ENCODE results near the gene PLB1.

PLB1 gene

DNA sequence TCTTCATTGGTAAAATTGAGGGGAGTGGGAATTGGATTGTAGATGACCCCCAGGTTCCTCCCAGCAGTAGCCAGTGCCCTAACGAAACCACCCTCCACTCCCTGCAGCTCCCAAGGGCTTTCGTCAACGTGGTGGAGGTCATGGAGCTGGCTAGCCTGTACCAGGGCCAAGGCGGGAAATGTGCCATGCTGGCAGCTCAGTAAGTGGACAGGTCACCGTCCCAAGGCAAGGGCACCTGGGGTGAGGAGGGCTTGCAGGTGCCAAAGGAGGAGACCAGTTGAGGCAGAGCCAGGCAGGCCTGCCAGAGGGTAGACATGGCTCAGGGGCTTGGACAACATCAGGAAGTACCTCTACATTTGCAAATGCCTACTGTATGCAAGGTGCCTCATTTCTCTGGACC lies 133.1 kb downstream of the PLB1 start:
- DNase-seq (ENCODE audit: low spot score) = no peak

GRCh38 chr2:28629910-28630309 lies 134.1 kb downstream of the PLB1 start:
- no peak for DNase-seq (ENCODE audit: low spot score)

GRCh38 chr2:28630341-28630740 lies 134.5 kb downstream of the PLB1 start:
- DNase-seq (ENCODE audit: low spot score) = no peak

DNA sequence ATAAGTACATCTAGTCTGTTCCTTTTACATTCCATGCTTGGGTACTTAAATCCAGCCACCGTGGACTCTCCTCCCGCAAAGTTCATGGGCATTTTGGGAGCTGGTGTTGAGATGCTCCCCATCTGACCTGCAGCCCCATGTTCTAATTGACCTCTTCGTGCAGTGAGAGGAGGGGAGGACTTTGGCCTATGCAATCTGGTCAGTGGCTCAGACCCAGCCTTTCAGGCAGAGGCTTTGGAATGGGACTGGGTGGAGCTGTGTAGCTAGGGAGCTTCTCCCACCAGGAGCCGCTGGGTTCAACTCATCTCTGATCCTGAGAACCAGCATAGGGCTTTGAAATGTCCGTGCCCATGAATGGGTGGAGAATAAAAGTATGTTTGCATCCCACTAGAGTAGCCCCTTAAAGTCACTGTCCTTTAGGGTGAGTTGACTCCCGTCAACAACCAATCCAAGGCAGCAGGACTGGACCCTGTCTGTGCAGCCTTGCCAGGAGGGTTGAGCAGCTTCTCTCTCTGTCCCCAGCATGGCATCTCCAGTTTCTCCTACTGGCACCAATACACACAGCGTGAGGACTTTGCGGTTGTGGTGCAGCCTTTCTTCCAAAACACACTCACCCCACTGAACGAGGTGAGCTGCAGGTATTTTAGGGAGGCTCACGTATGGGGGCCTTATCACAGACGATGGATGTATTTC lies 135.8 kb downstream of the PLB1 start:
- no peak for DNase-seq (ENCODE audit: low spot score)

DNA sequence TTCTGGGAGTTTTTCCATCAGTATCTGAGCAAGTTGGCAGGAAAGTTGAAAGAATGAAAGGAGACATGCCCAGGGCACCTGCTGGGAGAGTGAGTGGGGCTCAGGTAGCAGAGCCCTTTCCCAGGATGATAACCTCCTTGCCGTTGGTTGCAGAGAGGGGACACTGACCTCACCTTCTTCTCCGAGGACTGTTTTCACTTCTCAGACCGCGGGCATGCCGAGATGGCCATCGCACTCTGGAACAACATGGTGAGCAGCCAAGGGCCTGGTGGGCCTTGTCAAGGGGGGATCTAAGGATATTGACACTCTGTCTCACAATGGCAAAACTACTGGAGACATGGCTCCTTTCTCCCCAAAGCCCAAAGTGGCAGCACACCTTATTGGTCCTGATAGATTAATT lies 136.9 kb downstream of the PLB1 start:
- no peak for DNase-seq (ENCODE audit: low spot score)

GRCh38 chr2:28633204-28633603 lies 137.3 kb downstream of the PLB1 start:
- no peak for DNase-seq (ENCODE audit: low spot score)

GRCh38 chr2:28633746-28634145 lies 137.9 kb downstream of the PLB1 start:
- DNase-seq (ENCODE audit: low spot score) = no peak

GRCh38 chr2:28635191-28635611 lies 139.3 kb downstream of the PLB1 start:
- no peak for DNase-seq (ENCODE audit: low spot score)

DNA sequence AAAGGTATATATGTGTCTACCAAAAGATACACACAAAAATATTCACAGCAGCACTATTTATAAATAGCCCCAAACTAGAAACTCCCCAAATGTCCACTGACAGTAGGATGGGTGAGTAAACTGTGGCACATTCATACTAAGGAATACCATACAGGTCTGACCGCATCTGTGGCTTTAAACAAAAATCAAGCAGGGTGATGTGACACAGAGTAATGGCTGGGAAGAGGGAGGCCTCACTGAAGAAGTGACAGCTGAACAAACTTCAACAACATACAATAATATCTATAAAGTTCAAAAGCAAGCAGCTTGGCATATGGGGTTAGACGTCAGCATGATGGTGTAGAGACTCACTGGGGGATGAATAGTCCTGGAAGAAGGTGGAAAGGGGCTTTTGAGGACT lies 140.6 kb downstream of the PLB1 start:
- DNase-seq (ENCODE audit: low spot score) = no peak

- DNase-seq (ENCODE audit: low spot score) = no peak
These were observed 141.5 kb downstream of the PLB1 start for GRCh38 chr2:28637066-28638047.

DNA sequence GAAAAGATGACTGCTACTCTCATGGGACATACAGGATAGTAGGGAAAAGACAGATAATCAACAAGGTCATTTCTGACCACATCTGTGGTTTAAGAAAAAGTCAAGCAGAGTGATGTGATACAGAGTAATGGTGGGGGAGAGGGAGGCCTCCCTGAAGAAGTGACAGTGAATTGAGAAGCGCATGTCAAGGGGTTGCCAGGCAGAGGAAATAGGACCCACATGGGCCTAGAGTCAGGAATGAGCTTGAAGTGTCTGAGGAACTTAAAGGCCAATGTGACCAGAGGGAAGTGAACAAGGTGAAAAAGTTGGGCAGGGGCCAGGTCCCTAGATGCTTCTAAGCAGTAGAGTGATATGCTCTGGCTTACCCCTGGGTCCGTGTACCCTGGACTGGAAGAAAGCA lies 142.2 kb downstream of the PLB1 start:
- no peak for DNase-seq (ENCODE audit: low spot score)

- DNase-seq (ENCODE audit: low spot score) = no peak
These were observed 143.3 kb downstream of the PLB1 start for GRCh38 chr2:28639092-28639691.

DNA sequence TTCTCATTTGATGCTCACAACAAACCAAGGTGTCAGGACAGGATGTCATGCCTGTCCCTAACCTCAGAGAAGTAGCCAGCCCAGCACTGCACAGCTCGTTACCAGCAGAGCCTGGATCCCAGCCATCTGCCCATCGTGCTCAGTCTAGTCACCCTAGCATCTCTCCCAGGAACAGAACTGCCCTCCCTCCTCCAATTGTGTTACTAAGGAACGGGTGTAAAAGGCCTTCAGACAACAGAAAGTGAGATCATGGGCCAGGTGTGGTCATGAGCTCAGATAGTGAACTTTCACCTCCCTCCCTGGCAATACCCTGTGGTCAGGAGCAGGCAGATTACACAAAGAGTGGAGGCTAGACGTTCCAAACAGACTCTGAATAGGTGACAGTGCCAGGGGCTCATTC lies 144.0 kb downstream of the PLB1 start:
- no peak for DNase-seq (ENCODE audit: low spot score)

DNA sequence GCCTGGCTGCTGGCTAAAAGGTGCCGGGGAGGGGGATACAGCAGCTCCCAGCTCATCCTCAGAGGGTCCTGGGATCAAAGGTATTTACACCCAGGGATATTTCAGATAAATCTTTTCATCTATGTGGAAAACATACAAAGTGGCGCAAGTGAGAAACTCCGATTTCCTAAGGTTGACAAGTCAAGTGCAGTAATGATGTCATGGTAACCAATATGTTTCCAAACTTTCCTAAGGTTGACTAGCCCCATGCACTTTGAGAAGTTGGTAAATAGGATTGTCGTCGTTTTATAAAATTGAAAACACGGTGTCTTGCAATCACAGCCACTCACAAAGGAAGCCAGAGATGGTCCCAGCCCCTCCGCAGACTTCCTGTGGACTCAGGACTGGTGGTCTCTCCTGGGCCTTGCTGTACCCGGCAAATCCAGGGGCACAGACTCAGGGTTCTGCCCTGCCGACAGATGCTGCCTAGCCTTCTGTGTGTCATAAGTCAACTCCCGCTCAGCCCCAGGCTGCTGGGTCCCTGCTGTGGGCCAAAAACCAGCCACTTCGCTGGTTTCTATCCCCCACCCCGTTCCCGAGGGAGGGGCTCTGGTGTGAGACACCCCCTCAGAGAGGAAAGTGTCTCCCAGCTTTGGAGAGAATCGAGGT lies 144.5 kb downstream of the PLB1 start:
- no peak for DNase-seq (ENCODE audit: low spot score)

DNA sequence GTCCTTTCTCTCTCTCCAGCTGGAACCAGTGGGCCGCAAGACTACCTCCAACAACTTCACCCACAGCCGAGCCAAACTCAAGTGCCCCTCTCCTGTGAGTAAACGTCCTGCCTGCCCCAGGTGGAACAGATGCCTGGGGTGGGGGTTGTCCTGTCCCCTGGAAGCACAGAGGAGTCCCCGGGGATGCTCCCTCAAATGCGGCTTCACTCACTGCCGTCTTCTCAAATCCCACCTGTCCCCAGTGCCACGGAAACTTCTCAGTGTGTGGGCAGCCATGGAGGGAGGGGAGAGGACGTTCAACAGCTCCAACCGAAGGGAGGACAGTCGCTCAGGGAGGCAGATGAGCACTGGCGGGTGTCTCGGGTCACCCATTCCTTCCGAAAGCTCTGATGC lies 145.0 kb downstream of the PLB1 start:
- DNase-seq (ENCODE audit: low spot score) = no peak

DNA sequence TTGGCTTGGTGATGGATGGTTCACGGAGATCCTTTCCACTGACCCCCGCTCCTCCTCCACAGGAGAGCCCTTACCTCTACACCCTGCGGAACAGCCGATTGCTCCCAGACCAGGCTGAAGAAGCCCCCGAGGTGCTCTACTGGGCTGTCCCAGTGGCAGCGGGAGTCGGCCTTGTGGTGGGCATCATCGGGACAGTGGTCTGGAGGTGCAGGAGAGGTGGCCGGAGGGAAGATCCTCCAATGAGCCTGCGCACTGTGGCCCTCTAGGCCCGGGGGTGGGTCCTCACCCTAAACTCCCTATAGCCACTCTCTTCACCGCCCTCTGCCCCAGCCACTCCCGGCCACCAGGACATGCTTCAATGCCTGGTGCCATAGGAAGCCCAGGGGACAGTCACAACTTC lies 146.9 kb downstream of the PLB1 start:
- no peak for DNase-seq (ENCODE audit: low spot score)

DNA sequence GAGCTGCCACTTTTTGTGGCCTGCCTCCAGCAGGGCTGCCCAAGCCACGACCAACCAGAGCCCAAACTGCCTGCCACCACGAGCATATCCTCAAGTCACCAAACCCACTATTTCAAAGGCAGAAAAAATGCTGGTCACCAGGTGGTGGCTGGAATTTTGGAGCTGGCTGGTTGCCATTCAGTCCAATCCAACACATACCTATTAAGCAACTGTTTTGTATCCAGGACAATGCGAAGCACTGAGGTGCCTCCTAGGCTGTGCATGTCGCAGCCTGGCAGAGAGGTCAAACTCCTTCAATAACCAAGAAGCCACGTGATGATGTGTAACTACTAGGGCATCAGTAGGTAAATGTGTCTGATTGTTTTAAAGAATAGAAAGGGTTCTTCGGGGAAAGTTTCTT lies 147.5 kb downstream of the PLB1 start:
- DNase-seq (ENCODE audit: low spot score) = no peak

DNA sequence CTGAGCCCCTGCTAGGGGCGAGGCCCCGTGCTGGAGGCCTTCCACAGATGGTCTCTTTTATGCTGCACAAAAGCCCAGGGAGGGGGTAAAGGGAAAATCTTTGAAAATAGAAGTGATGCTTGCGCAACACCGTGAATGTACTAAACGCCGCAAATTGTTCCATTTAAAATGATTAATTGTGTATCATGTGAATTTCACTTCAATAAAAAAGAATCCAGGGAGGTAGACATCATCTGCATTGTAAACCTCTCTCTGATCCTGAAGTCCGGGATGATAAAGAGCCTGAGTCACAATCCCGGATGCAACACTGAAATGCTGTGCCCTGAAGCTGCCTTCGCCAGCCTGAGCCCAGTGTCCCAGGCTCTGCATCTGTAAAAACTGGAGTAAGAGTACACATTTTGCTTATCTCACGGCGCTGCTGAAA lies 148.1 kb downstream of the PLB1 start:
- DNase-seq (ENCODE audit: low spot score) = no peak

- no peak for DNase-seq (ENCODE audit: low spot score)
These were observed 148.9 kb downstream of the PLB1 start for GRCh38 chr2:28644760-28645159.

GRCh38 chr2:28645553-28645952 lies 149.7 kb downstream of the PLB1 start:
- no peak for DNase-seq (ENCODE audit: low spot score)

DNA sequence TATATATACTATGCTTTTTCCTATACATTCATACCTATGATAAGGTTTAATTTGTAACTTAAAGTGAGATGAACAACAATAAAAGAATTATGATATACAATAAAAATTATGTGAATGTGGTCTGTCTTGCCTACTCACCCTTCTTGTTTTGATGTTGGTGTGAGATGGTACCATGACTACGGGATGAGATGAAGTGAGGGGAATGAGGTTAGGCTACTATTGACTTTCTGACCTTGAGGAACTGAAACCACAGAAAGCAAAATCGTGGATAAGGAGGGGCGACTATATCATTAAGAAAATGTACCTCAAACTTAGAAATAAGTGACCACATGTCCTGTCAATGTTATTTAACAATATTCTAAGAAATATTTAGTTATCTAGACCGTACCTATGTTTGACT lies 151.8 kb downstream of the PLB1 start:
- DNase-seq (ENCODE audit: low spot score) = no peak

DNA sequence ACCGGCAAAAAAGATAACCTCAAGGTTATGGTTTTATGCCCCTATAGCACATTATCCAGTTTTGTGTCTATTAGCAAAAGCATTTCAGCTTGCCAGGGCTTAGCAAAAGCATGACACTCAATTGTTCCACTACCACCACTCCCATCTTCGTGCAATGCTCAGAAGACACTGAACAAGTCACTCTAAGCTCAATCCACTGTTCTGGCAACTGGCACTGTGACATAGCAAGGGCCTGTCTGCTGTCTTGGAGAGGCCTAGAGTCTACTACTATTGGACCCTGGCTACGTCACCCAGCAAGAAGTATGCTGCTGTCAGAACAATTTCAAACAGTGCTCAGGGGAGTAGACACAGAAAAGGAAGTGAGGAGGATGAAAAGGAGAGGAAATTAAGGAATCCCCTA lies 152.3 kb downstream of the PLB1 start:
- no peak for DNase-seq (ENCODE audit: low spot score)

All from CD4-positive, alpha-beta T cell treated with Interleukin-2 at 100 ng/mL for 4 hours (primary cell).